ENCODE measurements around the gene ZCCHC7.

DNA sequence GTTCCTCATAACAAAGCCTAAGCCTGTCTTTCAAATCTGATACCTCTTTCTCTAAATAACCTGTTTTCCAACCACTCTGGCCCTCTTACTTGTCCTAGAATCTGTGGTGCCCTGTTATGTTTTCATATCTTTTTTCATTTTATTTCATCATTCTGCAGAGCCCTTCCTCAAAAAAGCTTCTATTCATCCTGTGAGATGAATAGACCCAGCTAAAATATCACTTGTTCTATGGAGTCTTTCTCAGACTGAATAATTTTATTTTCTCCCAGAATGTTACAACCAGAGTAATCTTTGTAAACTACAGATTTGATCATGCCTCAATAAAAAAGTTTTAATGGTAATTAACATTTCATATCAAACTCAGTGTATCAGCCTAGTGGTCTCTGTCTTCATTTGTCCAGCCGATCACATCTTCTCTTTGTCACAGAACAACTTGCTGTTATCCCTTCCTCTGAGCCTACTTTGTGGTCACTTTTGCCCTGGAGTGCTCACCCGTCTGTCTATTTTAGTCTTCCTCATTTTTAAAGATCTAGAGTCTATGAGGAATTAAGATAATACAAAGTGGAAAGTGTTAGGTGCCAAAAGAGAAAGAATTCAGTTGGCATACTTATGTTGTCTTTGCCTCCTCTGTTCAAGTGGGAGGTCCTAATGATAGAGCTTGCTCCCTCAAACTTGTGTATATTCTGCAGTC, 77.8 kb downstream of the ZCCHC7 start:
- TF ChIP-seq, protein P1, sequence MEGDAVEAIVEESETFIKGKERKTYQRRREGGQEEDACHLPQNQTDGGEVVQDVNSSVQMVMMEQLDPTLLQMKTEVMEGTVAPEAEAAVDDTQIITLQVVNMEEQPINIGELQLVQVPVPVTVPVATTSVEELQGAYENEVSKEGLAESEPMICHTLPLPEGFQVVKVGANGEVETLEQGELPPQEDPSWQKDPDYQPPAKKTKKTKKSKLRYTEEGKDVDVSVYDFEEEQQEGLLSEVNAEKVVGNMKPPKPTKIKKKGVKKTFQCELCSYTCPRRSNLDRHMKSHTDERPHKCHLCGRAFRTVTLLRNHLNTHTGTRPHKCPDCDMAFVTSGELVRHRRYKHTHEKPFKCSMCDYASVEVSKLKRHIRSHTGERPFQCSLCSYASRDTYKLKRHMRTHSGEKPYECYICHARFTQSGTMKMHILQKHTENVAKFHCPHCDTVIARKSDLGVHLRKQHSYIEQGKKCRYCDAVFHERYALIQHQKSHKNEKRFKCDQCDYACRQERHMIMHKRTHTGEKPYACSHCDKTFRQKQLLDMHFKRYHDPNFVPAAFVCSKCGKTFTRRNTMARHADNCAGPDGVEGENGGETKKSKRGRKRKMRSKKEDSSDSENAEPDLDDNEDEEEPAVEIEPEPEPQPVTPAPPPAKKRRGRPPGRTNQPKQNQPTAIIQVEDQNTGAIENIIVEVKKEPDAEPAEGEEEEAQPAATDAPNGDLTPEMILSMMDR (IDR thresholded peaks at IDR 0.05; ENCODE audit: insufficient read depth, low read depth, low read length) = no peak
- TF ChIP-seq EZH2 (IDR thresholded peaks at IDR 0.05; ENCODE audit: insufficient read depth, low read length) = no peak

Data from astrocyte (in vitro differentiated cells and primary cell).